ENCODE data around the gene APRT.
"Not testable (repeated sequence)": the region's sequence is repeated elsewhere in the genome, so short reads cannot be mapped to it uniquely, and the experiment has no call there.

Gene APRT

DNA sequence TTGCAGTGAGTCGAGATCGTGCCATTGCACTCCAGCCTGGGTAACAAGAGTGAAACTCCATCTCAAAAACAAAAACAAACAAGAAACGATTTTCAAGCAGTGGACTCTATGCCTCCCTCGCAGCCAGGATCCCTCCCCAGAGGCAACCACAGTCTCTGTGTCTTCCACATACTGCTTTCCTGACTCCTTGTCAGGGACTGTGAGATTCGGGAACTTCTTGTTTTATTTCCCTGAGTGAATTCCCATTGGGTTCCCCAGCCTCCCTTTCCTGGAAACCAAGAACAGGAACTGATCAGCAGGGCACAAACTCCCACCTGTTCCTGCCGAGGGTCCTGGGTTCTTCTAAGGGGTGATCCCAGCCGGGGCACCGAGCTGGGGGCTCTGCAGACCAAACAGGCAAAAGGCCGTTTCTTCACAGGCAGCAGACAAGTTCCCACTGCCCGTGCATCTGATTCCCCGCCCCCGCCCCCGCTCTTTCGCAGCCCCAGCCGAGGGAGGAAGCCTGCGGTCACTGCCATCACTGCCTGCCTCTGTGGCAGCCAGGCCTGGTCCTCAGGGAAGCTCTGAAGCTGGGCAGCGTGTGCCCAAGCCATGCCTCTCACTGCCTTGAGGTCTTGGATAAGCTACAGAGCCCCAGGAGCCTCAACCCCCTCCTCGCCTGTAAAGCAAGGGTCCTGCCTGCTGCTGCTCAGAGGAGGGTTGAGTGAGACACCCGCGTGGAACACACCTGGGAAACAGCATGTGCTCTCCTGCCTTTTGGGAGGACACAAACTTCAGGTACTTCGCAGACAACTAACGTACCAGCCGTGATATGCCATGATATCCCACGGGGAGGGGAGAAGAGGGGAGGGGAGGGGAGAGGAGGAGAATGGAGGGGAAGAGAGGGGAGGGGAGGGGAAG lies 21.2 kb downstream of the APRT start:
- peak in 2 of 56 donors; percentile 24 to 34 for DNase-seq

- DNase-seq = peak in 2 of 56 donors; percentile 17 to 22
Observed at GRCh38 chr16:88789594-88789993, 22.1 kb downstream of the APRT start.

DNA sequence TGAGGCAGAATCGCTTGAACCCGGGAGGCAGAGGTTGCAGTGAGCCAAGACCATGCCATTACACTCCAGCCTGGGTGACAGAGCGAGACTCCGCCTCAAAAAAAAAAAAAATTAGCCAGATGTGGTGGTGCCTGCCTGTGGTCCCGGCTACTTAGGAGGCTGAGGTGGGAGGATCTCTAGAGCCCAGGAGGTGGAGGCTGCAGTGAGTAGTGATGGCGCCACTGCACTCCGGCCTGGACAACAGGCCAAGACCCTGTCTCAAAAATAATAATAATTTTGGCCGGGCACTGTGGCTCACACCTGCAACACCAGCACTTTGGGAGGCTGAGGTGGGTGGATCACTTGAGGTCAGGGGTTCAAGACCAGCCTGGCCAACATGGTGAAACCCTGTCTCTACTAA lies 23.0 kb downstream of the APRT start:
- DNase-seq = not testable (repeated sequence)

GRCh38 chr16:88787579-88788314 lies 24.0 kb downstream of the APRT start:
- no peak for DNase-seq

GRCh38 chr16:88785106-88785924 lies 26.4 kb downstream of the APRT start, which contains the start of gene PIEZO1:
PIEZO1 (minus strand) TSS chr16:88785220; CDS start chr16:88784964, 256 bp downstream.
- peak in 45 of 56 donors; percentile 12 to 82 (median 40) for DNase-seq

DNA sequence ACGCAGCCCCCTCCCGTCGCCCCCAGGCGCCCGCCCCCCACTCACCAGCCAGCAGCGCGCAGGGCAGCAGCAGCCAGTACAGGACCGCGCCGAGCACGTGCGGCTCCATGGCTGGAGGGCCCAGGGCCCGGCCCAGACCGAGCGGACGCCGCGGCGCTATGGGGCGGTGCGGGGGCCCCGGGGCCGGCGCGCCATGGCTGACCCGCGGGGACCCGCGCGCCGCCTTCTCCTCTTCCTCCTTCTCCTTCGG lies 26.9 kb downstream of the APRT start:
- DNase-seq = no peak

GRCh38 chr16:88784074-88784855 lies 27.5 kb downstream of the APRT start:
- peak in 14 of 56 donors; percentile 9 to 56 (median 21) for DNase-seq

DNA sequence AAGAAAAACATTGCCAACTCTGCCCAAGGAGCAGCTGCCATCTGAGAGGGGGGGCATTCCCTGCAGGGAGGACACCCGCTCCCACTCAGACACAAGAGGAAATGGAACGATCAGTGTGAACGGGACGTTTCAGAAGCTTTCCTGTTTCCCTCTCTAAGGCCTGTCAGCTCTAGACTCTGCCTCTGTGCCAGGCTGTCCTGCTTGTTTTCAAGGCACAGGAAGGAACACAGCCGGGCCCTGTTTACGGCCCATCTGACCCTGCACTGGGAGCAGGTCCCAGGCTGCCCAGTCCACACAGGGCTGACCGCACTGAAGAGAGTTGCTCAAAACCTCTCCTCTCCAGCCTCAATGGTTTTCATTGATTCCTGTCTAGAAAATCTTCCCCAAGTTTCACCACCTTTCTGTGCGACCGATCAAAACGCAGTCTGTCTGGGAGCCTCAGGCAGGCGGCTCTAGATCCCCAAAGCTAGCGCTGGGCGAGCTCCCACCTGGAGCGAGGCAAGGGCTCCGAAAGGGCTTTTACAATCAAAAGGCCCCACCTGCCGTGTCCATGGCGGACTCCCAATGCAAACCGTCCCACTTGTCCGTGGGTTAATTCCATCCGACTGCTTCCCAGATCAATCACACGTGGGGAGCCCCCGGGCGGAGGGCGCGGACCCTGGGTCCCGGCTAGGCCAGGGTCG lies 28.2 kb downstream of the APRT start:
- peak in 44 of 56 donors; percentile 9 to 79 (median 46) for DNase-seq

- peak in 20 of 56 donors; percentile 13 to 52 (median 32) for DNase-seq
Observed at GRCh38 chr16:88782454-88783390, 29.0 kb downstream of the APRT start.

- DNase-seq = peak in 3 of 56 donors; percentile 5 to 35 (median 15)
Observed at GRCh38 chr16:88781140-88782077, 30.3 kb downstream of the APRT start.

- DNase-seq = no peak
Observed at GRCh38 chr16:88780142-88781062, 31.3 kb downstream of the APRT start.

DNA sequence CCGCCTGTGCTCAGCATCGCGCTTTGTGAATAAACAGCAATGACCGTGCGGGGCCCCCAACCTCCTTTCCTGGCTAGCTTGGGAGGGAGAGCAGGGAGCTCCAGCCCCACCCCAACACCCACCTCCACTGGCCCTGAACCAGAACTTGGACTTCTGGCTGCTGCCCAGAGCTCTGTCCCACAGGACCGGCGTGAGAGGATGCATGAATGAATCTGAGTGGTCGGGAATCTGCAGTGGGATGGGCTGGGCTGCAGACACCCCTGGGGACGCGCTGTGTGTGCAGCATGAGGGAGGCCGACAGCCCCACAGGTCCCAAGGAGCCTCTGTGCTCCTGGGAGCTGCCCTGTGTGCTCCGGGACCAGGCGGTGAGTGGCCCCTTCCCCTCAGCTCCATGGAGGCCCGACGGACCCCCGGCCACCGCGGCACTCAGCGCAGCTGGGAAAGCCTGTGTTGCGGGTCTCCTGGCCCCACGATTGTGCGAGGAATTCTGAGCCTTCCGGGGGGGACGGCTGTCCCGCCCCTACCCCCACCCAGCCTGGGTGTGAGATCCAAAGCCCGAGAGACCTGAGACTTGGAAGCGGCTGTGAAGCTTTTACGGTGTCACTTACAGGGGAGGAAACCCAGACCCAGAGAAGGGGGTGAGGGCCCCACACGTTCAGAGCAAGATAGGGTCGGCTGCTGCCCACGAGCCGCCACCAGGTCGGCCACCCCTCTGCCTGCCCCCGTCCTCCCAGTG lies 32.2 kb downstream of the APRT start:
- DNase-seq = no peak

DNA sequence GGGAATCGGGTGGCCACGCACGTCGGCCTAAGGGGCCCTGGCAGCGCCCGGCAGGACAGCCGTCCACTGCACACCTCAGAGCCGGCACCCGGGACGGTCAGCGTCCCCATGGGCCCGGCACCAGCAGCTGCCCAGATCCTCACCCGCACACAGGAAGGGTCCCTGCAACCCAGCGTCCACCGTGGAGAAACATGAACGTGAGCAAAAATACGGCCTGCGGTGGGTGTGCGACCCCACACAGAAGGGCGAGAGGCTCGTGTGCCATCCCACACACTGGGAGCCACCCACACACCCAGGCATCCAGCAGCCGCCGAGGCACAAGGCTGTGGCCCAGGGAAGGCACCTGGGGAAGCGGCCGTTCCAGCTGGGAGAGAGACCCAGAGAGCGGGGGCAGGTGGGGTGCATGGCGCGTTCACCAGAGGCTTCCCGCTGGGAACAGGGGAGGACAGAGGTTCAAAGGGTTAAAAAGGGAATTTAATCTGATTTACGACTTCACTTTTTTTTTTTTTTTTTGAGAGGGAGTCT lies 33.1 kb downstream of the APRT start:
- no peak for DNase-seq

- DNase-seq = no peak
Observed at GRCh38 chr16:88778271-88778525, 33.5 kb downstream of the APRT start.

GRCh38 chr16:88777471-88778270 lies 34.1 kb downstream of the APRT start:
- peak in 1 of 56 donors; percentile 5 for DNase-seq

All from nucleus accumbens (tissue), 56 donors.